Breast epithelium (tissue), 4 donors: ENCODE measurements around the gene PPP4R4. TPM values are rescaled to one million over a fixed set of nuclear protein-coding genes. Genes with fewer than 3 reads are reported as not detected.

ENCODE experiments used
- DNase-seq, 2 donors: peaks; one replicate each; pipeline ENCODE4 v3.0.0-alpha.2; 2019; ENCODE audit warnings: low spot score in 2 of 2
- H3K27ac ChIP-seq, 2 donors: fragments of 200-600 bp; sonication (generic) in 1 of 2; one replicate each; pipeline ENCODE4 v1.5.1; 2016 to 2019; ENCODE audit warnings: mild to moderate bottlenecking in 1 of 2
- H3K27me3 ChIP-seq, 2 donors: fragments of 200-600 bp; sonication (generic) in 1 of 2; one replicate each; pipeline versions ENCODE4 v1.5.1 to v1.6.0; 2017 to 2019; ENCODE audit warnings: control low read depth in 1 of 2, mild to moderate bottlenecking in 1 of 2
- H3K36me3 ChIP-seq: fragments of 200-600 bp; one replicate; pipeline ENCODE4 v1.5.1; 2019
- H3K4me1 ChIP-seq, 2 donors: fragments of 200-600 bp; sonication (generic); one replicate each; pipeline ENCODE4 v1.5.1; 2016 to 2019; ENCODE audit warnings: control low read depth in 1 of 2
- H3K4me3 ChIP-seq, 3 donors: fragments of 200-600 bp; sonication (generic); 1 replicate in 2 of 3; 2 replicates in 1 of 3; pipeline ENCODE4 v1.5.1; 2016 to 2019; ENCODE audit warnings: mild to moderate bottlenecking in 3 of 3, moderate library complexity in 2 of 3
- H3K9me3 ChIP-seq, 2 donors: fragments of 200-600 bp; sonication (generic) in 1 of 2; one replicate each; pipeline ENCODE4 v1.5.1; 2016 to 2019; ENCODE audit warnings: control low read depth in 1 of 2
- CTCF ChIP-seq, 3 donors: fragments of 450-650 bp; IDR thresholded peaks; one replicate each; pipeline ENCODE4 v1.5.1; 2016 to 2017; ENCODE audit warnings: antibody characterized with exemption in 3 of 3, mild to moderate bottlenecking in 3 of 3, moderate library complexity in 3 of 3
- POLR2A ChIP-seq: fragments of 450-650 bp; IDR thresholded peaks from one replicate; pipeline ENCODE4 v1.6.1; 2016; ENCODE audit warnings: antibody characterized with exemption, mild to moderate bottlenecking, moderate library complexity
- POLR2AphosphoS5 ChIP-seq, 3 donors: sonication (generic); formaldehyde crosslinking; IDR thresholded peaks; one replicate each; pipeline ENCODE4 v1.6.1; 2017; ENCODE audit warnings: antibody characterized with exemption in 3 of 3
- intact Hi-C: fragments of 100-400 bp; cut with DNase I; formaldehyde crosslinking; loops from one replicate; pipeline ENCODE4 v1.15.1; 2023; ENCODE audit warnings: low total_unique reads
- total RNA-seq, 3 donors: library from RNA; depleted of rRNA; stranded (reverse); fragments of >200 nt; gene quantifications; one replicate each; pipeline ENCODE4 v1.1.0, GENCODE V29; 2016

The PPP4R4 gene
- total RNA-seq, 3 donors from 2014 or later = 0.48 to 7.9 (median 7.2) TPM

DNA sequence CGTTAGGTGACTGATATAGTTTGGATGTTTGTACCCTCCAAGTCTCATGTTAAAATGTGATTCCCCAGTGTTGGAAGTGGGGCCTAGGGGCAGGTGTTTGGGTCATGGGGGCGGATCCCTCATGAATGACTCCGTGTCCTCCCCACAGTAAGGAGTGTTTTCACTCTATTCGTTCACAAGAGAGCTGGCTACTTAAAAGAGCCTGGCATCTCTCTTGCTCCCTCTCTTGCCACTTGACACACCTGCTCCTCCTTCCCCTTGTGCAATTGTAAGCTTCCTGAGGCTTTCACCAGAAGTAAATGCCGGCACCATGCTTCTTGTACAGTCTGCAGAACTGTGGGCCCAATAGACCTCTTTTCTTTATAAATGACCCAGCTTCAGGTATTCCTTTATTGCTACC is 47.3 kb upstream of the PPP4R4 start:
- Histone ChIP-seq H3K9me3 (no peaks in the 10 kb centered on the region), H3K4me1 (no peaks in the 10 kb centered on the region), H3K36me3 (no peaks in the 10 kb centered on the region), H3K27me3 (no peaks in the 10 kb centered on the region), H3K27ac (no peak overlapping the region), H3K4me3 (no peak overlapping the region)
- TF ChIP-seq POLR2A = no peak
- TF ChIP-seq CTCF (IDR thresholded peaks at IDR 0.05) = no peak
- TF ChIP-seq POLR2AphosphoS5 (IDR thresholded peaks at IDR 0.05) = no peak
- intact Hi-C loops = loop anchor here (10.0 kb wide), 1 partner anchor 92 kb away; no protein-coding TSS in a partner anchor
- DNase-seq = no peak

- H3K27me3 ChIP-seq = no peaks in the 10 kb centered on the region
- no peak overlapping the region for H3K4me3 ChIP-seq
- H3K4me1 ChIP-seq = no peaks in the 10 kb centered on the region
- intact Hi-C loops = loop anchor here (10.0 kb wide), 1 partner anchor 93 kb away; no protein-coding TSS in a partner anchor
- no peaks in the 10 kb centered on the region for H3K36me3 ChIP-seq
- H3K27ac ChIP-seq = no peak overlapping the region
- H3K9me3 ChIP-seq = no peaks in the 10 kb centered on the region
- DNase-seq = peak in 1 of 2 donors; percentile 10
- TF ChIP-seq POLR2AphosphoS5 (IDR thresholded peaks at IDR 0.05) (no peak), CTCF (IDR thresholded peaks at IDR 0.05) (no peak), POLR2A (no peak)
Measured at GRCh38 chr14:94127330-94127729, 46.8 kb upstream of the PPP4R4 start.

GRCh38 chr14:94128216-94128839 is 45.8 kb upstream of the PPP4R4 start:
- Histone ChIP-seq H3K9me3 (no peaks in the 10 kb centered on the region), H3K4me1 (no peaks in the 10 kb centered on the region), H3K36me3 (no peaks in the 10 kb centered on the region), H3K4me3 (peak overlapping the region in 1 of 3 donors; percentile 66), H3K27ac (peak overlapping the region; percentile 88 to 93), H3K27me3 (no peaks in the 10 kb centered on the region)
- TF ChIP-seq CTCF (IDR thresholded peaks at IDR 0.05) (no peak), POLR2AphosphoS5 (IDR thresholded peaks at IDR 0.05) (no peak), POLR2A (no peak)
- DNase-seq = no peak
- intact Hi-C loops = loop anchor here (10.0 kb wide), 1 partner anchor 94 kb away; no protein-coding TSS in a partner anchor

- Histone ChIP-seq H3K27ac (peak within 1 kb of the TSS; percentile 88 to 93), H3K27me3 (no peaks in the 10 kb centered on the region), H3K4me3 (peak within 1 kb of the TSS; percentile 49 to 74 (median 66)), H3K9me3 (no peaks in the 10 kb centered on the region), H3K4me1 (no peaks in the 10 kb centered on the region), H3K36me3 (no peaks in the 10 kb centered on the region)
- TF ChIP-seq CTCF (IDR thresholded peaks at IDR 0.05) (peak; percentile 3 to 29 (median 16)), POLR2AphosphoS5 (IDR thresholded peaks at IDR 0.05) (no peak)
- peak in 1 of 2 donors; percentile 53 for DNase-seq
- intact Hi-C loops = loop anchor here (10.0 kb wide), 1 partner anchor 94 kb away; no protein-coding TSS in a partner anchor
Measured at GRCh38 chr14:94129111-94129757, 44.9 kb upstream of the PPP4R4 start, which contains the start of gene IFI27L2. IFI27L2 (minus strand) TSS chr14:94129604; CDS start chr14:94129564, 40 bp downstream.
